Activated CD8-positive, alpha-beta T cell treated with anti-CD3 and anti-CD28 coated beads for 36 hours (primary cell): Measurements from ENCODE around the gene JOSD1. TPM values are rescaled to one million over a fixed set of nuclear protein-coding genes. Genes with fewer than 3 reads are reported as not detected.

Experiments used
- ATAC-seq: fragments of 200-7000 bp; cut with Tn5 transposase; one replicate; pipeline ENCODE4 v1.10.0; 2021; ENCODE audit warnings: mild to moderate bottlenecking, moderate library complexity
- CTCF ChIA-PET: fragments of 350-600 bp; sonication (Branson Sonifier 250); formaldehyde crosslinking; loops from one replicate; lab custom pipeline; 2021; ENCODE audit warnings: antibody characterized with exemption; lab: Charles Lee
- POLR2A ChIA-PET: fragments of 350-600 bp; sonication (Branson Sonifier 250); formaldehyde crosslinking; loops from one replicate; lab custom pipeline; 2021; ENCODE audit warnings: antibody characterized with exemption; lab: Charles Lee
- DNase-seq: peaks from one replicate; pipeline ENCODE4 v3.0.0-alpha.2; 2020
- H3K27ac Mint-ChIP-seq: one replicate; pipeline ENCODE4 v1.8.0; 2021; ENCODE audit warnings: mild to moderate bottlenecking, mixed read lengths
- H3K27me3 Mint-ChIP-seq: one replicate; pipeline ENCODE4 v1.8.0; 2021; ENCODE audit warnings: mixed read lengths
- H3K36me3 Mint-ChIP-seq: one replicate; pipeline ENCODE4 v1.8.0; 2021; ENCODE audit warnings: low read depth, mixed read lengths
- H3K4me1 Mint-ChIP-seq: one replicate; pipeline ENCODE4 v1.8.0; 2021; ENCODE audit warnings: low read depth, mixed read lengths
- H3K4me3 Mint-ChIP-seq: one replicate; pipeline ENCODE4 v1.8.0; 2021; ENCODE audit warnings: mild to moderate bottlenecking, moderate library complexity, mixed read lengths
- H3K9me3 Mint-ChIP-seq: one replicate; pipeline ENCODE4 v1.8.0; 2021; ENCODE audit warnings: mixed read lengths
- CTCF ChIP-seq: fragments of 200-600 bp; IDR thresholded peaks from one replicate; pipeline ENCODE4 v1.8.0; 2022; ENCODE audit warnings: antibody characterized with exemption, mild to moderate bottlenecking
- intact Hi-C: fragments of 100-400 bp; cut with micrococcal nuclease; formaldehyde crosslinking; loops from one replicate; pipeline ENCODE4 v1.10.0; 2022
- total RNA-seq, 2 experiments: library from RNA; stranded (reverse); gene quantifications; one replicate each; pipeline ENCODE4 v1.2.3, GENCODE V29; 2021

Gene JOSD1
- total RNA-seq, 2 experiments from 2014 or later = 84.7 to 88.1 TPM

- H3K27ac Mint-ChIP-seq = peak overlapping the region; percentile 87
- H3K27me3 Mint-ChIP-seq = no peaks in the 10 kb centered on the region
- intact Hi-C loops = no loop called here
- POLR2A ChIA-PET = interaction anchor here (1.0 to 6.3 kb wide), 6 partner anchors 9 to 40 kb away, joined by 3 to 62 read pairs (median 4); partner anchors contain the start of genes CBY1, FAM227A, GTPBP1 and TOMM22
- peaks cover 63% of the 10 kb centered on the region for H3K36me3 Mint-ChIP-seq
- peak overlapping the region; percentile 90 for H3K4me3 Mint-ChIP-seq
- DNase-seq (peak; percentile 72), ATAC-seq (peak; percentile 67)
- TF ChIP-seq CTCF = no peak
- peaks cover 50% of the 10 kb centered on the region for H3K4me1 Mint-ChIP-seq
- CTCF ChIA-PET = interaction anchor here (0.6 to 1.1 kb wide), 2 partner anchors 69 to 173 kb away, joined by 3 read pairs; no protein-coding TSS in a partner anchor
- no peaks in the 10 kb centered on the region for H3K9me3 Mint-ChIP-seq
Observed at GRCh38 chr22:38696606-38697424, 3.9 kb downstream of the JOSD1 start.

- H3K9me3 Mint-ChIP-seq = no peaks in the 10 kb centered on the region
- peaks cover 69% of the 10 kb centered on the region for H3K36me3 Mint-ChIP-seq
- H3K27ac Mint-ChIP-seq = peak overlapping the region; percentile 60
- no peak for ATAC-seq
- TF ChIP-seq CTCF = no peak
- no peak overlapping the region for H3K4me3 Mint-ChIP-seq
- peaks cover 49% of the 10 kb centered on the region for H3K4me1 Mint-ChIP-seq
- H3K27me3 Mint-ChIP-seq = no peaks in the 10 kb centered on the region
- intact Hi-C loops = no loop called here
- CTCF ChIA-PET = interaction anchor here (1.4 to 1.5 kb wide), 2 partner anchors 13 to 30 kb away, joined by 3 to 5 read pairs; partner anchors contain the start of gene TOMM22
- POLR2A ChIA-PET = interaction anchor here (6.3 kb wide), 1 partner anchor 12 kb away, joined by 62 read pairs; the partner anchor contains the start of gene TOMM22
- DNase-seq = no peak
Observed at GRCh38 chr22:38694940-38695339, 5.8 kb downstream of the JOSD1 start.

GRCh38 chr22:38694049-38694448 lies 6.7 kb downstream of the JOSD1 start:
- Mint-ChIP-seq H3K4me1 (peaks cover 48% of the 10 kb centered on the region), H3K27ac (no peak overlapping the region), H3K4me3 (no peak overlapping the region), H3K36me3 (peaks cover 65% of the 10 kb centered on the region), H3K27me3 (no peaks in the 10 kb centered on the region), H3K9me3 (no peaks in the 10 kb centered on the region)
- no peak for ATAC-seq
- POLR2A ChIA-PET = interaction anchor here (1.5 kb wide), 1 partner anchor 12 kb away, joined by 10 read pairs; the partner anchor contains the start of gene TOMM22
- no peak for TF ChIP-seq CTCF
- intact Hi-C loops = no loop called here
- no peak for DNase-seq
- CTCF ChIA-PET = no interaction called here

GRCh38 chr22:38689651-38690050 lies 11.1 kb downstream of the JOSD1 start:
- Mint-ChIP-seq H3K27me3 (no peaks in the 10 kb centered on the region), H3K27ac (no peak overlapping the region), H3K4me3 (no peak overlapping the region), H3K9me3 (no peaks in the 10 kb centered on the region), H3K36me3 (peaks cover 53% of the 10 kb centered on the region), H3K4me1 (peaks cover 13% of the 10 kb centered on the region)
- no peak for DNase-seq
- no peak for ATAC-seq
- no peak for TF ChIP-seq CTCF
- ChIA-PET CTCF (interaction anchor here (2.0 kb wide), 1 partner anchor 8 kb away, joined by 6 read pairs; the partner anchor contains the start of gene TOMM22), POLR2A (interaction anchor here (0.6 to 1.5 kb wide), 3 partner anchors 9 to 17 kb away, joined by 3 read pairs; no protein-coding TSS in a partner anchor)
- intact Hi-C loops = no loop called here
